Chondrocyte (in vitro differentiated cells): Measurements from ENCODE around the gene PIERCE2. TPM values are rescaled to one million over a fixed set of nuclear protein-coding genes. Genes with fewer than 3 reads are reported as not detected.

Experiments
- DNase-seq: peaks from one replicate; pipeline ENCODE4 v3.0.0; 2021; ENCODE audit warnings: mixed read lengths, low spot score
- H3K27ac Mint-ChIP-seq: one replicate; pipeline ENCODE4 v1.8.0; 2021; ENCODE audit warnings: mild to moderate bottlenecking, moderate library complexity, mixed read lengths; ENCODE audit not compliant: unreplicated experiment
- H3K27me3 Mint-ChIP-seq: 2 replicates; pipeline ENCODE4 v1.8.0; 2021; ENCODE audit warnings: low read depth, mixed read lengths
- H3K36me3 Mint-ChIP-seq: 2 replicates; pipeline ENCODE4 v1.8.0; 2021; ENCODE audit warnings: low read depth, mixed read lengths
- H3K4me1 Mint-ChIP-seq: 2 replicates; pipeline ENCODE4 v1.8.0; 2021; ENCODE audit warnings: low read depth, mild to moderate bottlenecking, mixed read lengths
- H3K4me3 Mint-ChIP-seq: one replicate; pipeline ENCODE4 v1.8.0; 2021; ENCODE audit warnings: mild to moderate bottlenecking, moderate library complexity, mixed read lengths; ENCODE audit not compliant: unreplicated experiment
- H3K9me3 Mint-ChIP-seq: 2 replicates; pipeline ENCODE4 v1.8.0; 2021; ENCODE audit warnings: low read depth, mixed read lengths
- total RNA-seq: library from RNA; stranded (reverse); gene quantifications from 3 replicates; pipeline ENCODE4 v1.2.1, GENCODE V29; 2021
- TF ChIP-seq, protein P1 (sequence below): fragments of 200-600 bp; sonication (generic); IDR thresholded peaks from 2 replicates; pipeline ENCODE4 v1.5.0; 2021; ENCODE audit warnings: antibody characterized with exemption, mild to moderate bottlenecking, moderate library complexity

PIERCE2 gene
- total RNA-seq, 1 donor from 2014 or later = 3.1 TPM

DNA sequence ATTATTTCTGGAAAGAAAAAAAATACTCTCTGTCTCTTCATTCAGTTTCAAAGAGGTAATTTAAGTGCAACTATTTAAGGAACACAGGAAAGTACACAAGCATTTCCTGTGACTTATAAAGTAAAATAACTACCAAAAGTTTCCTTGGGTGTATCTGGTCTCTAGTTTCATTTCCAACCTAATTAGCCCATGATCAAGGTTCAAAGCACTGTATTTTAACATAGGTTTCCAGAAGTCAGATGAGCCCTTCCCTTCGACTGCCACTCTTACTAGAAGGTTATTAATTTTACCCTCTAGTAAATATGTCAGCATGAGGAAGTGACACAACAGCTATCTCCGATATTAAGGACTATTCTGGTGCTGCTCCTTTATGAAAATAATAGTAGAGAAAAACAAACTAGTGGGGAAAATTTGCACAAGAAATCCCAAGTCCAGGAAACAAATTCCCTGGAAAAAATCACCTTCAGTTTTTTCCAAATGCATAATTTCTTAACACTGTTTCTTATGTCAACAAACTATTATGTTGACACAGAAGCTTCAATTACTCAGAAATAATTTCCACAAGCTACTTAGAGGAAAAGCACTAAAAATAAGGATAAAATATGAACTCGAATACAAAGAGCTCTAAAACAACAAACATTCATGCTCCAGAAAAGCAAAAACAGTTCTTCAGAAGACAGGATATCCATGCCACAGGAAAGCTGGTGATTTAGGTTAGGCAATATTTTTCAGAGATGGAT lies 35.4 kb upstream of the PIERCE2 start:
- H3K27ac Mint-ChIP-seq = peak overlapping the region; percentile 60
- no peak for DNase-seq
- no peaks in the 10 kb centered on the region for H3K9me3 Mint-ChIP-seq
- H3K27me3 Mint-ChIP-seq = no peaks in the 10 kb centered on the region
- no peak overlapping the region for H3K4me3 Mint-ChIP-seq
- H3K4me1 Mint-ChIP-seq = peaks cover 14% of the 10 kb centered on the region
- TF ChIP-seq, protein P1, sequence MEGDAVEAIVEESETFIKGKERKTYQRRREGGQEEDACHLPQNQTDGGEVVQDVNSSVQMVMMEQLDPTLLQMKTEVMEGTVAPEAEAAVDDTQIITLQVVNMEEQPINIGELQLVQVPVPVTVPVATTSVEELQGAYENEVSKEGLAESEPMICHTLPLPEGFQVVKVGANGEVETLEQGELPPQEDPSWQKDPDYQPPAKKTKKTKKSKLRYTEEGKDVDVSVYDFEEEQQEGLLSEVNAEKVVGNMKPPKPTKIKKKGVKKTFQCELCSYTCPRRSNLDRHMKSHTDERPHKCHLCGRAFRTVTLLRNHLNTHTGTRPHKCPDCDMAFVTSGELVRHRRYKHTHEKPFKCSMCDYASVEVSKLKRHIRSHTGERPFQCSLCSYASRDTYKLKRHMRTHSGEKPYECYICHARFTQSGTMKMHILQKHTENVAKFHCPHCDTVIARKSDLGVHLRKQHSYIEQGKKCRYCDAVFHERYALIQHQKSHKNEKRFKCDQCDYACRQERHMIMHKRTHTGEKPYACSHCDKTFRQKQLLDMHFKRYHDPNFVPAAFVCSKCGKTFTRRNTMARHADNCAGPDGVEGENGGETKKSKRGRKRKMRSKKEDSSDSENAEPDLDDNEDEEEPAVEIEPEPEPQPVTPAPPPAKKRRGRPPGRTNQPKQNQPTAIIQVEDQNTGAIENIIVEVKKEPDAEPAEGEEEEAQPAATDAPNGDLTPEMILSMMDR = no peak
- peaks cover 16% of the 10 kb centered on the region for H3K36me3 Mint-ChIP-seq

DNA sequence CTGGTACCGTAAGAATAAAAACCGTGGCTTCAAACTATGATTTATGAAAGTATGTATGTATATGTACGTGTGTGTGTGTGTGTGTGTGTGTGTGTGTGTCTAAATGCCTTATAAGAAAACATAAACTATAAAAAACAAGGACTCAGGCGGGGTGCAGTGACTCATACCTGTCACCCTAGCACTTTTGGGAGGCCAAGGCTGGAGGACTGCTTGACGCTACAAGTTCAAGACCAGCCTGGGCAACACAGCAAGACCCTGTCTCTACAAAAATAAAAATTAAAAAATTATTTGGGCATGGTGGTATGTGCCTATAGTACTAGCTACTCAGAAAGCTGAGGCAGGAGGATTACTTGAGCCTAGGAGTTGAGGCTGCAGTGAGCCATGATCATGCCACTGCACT lies 29.2 kb upstream of the PIERCE2 start:
- TF ChIP-seq, protein P1 = no peak
- DNase-seq = no peak
- no peaks in the 10 kb centered on the region for H3K27me3 Mint-ChIP-seq
- H3K36me3 Mint-ChIP-seq = peaks cover 19% of the 10 kb centered on the region
- H3K4me1 Mint-ChIP-seq = no peaks in the 10 kb centered on the region
- no peak overlapping the region for H3K27ac Mint-ChIP-seq
- no peak overlapping the region for H3K4me3 Mint-ChIP-seq
- no peaks in the 10 kb centered on the region for H3K9me3 Mint-ChIP-seq

DNA sequence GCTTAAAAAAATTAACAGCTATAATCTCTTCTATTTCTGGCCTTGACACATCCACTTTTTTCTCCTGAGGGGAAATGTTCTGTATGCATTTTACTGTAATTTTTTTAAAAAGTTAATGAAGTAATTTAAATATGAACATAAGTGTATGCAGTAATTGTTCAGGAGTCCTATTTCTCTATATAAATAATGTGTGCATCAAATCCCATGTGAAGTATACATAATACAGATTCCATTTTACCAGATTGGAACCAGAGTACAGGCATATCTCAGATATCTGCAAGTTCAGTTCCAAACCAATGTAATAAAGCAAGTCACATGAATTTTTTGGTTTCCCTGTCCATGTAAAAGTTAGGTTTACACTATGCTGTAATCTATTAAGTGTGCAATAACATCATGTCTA lies 26.7 kb upstream of the PIERCE2 start:
- H3K9me3 Mint-ChIP-seq = no peaks in the 10 kb centered on the region
- H3K27me3 Mint-ChIP-seq = no peaks in the 10 kb centered on the region
- peaks cover 19% of the 10 kb centered on the region for H3K36me3 Mint-ChIP-seq
- H3K4me3 Mint-ChIP-seq = no peak overlapping the region
- TF ChIP-seq, protein P1 = no peak
- DNase-seq = no peak
- no peaks in the 10 kb centered on the region for H3K4me1 Mint-ChIP-seq
- H3K27ac Mint-ChIP-seq = no peak overlapping the region

DNA sequence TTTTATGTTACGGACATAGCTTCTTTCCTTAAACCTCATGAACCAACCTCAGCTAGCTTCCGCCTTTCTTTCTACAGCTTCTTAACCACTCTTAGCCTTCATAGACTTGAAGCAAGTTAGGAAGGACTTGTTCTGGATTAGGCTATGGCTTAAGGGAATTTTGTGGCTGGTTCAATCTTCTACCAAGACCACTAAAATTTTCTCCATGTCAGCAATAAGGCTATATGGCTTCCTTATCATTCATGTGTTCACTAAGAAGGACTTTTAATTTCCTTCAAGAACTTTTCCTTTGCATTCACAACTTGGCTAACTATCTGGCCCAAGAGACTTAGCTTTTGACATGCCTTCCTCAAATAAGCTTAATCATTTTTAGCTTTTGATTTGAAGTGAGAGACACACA lies 24.6 kb upstream of the PIERCE2 start:
- no peaks in the 10 kb centered on the region for H3K9me3 Mint-ChIP-seq
- peaks cover 7% of the 10 kb centered on the region for H3K4me1 Mint-ChIP-seq
- no peak for DNase-seq
- no peak overlapping the region for H3K27ac Mint-ChIP-seq
- H3K36me3 Mint-ChIP-seq = peaks cover 27% of the 10 kb centered on the region
- H3K4me3 Mint-ChIP-seq = no peak overlapping the region
- TF ChIP-seq, protein P1 = no peak
- no peaks in the 10 kb centered on the region for H3K27me3 Mint-ChIP-seq

DNA sequence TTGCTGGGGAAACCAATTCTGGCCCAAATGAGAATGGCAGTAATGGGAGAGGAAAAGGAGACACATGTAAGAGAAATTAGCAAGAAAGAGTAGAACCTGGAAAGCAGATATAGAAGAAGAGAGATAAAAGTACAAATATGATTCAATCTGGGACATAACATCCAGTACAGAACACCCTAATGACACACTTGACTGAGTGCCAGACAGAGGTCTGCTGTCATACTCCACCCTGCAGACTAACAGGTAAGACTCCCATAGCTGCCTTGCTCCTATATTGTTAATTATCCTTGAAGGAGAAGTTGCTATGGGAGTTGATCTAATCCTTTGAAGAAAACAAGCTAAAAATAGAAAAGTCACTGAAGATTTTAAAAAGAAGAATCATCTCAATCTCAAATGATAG lies 21.3 kb upstream of the PIERCE2 start:
- no peak for DNase-seq
- TF ChIP-seq, protein P1 = no peak
- peak overlapping the region; percentile 53 for H3K27ac Mint-ChIP-seq
- no peaks in the 10 kb centered on the region for H3K27me3 Mint-ChIP-seq
- no peaks in the 10 kb centered on the region for H3K9me3 Mint-ChIP-seq
- peaks cover 17% of the 10 kb centered on the region for H3K4me1 Mint-ChIP-seq
- H3K36me3 Mint-ChIP-seq = peaks cover 27% of the 10 kb centered on the region
- no peak overlapping the region for H3K4me3 Mint-ChIP-seq
